ENCODE data around the gene NEK5.
"Not testable (repeated sequence)": the region's sequence is repeated elsewhere in the genome, so short reads cannot be mapped to it uniquely, and the experiment has no call there.

Gene NEK5

DNA sequence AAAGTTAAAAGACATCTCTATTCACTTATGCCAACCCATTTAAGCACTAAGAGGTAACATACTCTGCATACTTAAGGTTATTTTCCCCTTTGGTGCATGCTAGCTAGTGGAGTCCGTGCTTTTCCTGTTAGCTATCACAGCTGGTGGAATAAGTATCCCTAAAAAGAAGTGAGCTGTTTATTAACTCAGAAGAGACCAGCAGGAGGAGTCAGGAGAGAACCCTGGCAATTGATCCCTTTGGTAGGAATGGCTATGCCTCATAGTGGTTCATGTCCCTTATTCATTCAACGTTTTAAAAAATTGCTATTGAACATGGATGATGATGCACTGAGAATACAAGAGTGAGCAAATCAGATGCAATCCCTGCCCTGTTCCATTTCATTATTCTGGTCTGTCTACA is 12.4 kb upstream of the NEK5 start:
- FAIRE-seq: no peak
- DNase-seq (ENCODE audit: insufficient read length, low spot score): no peak

DNA sequence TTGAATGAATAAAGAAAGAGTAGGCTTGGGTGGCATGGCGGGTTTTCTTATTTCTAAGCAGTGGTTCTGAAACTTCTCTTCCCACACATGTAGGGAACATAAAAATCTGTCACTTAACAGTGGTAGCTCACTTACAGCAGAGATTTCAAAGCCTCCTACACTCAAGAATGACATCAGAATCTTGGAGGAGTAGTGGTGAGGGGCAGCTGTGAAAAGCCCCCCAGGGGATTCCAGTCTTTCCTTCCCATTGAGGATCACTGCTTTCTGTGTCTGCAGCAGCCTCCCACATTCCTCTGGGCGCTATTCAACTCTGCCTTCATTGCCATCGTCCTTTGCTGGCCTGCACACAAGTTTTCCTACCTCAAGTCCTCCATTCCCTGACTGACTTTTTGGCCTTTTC is 8.6 kb upstream of the NEK5 start:
- FAIRE-seq: no peak
- no peak for DNase-seq (ENCODE audit: insufficient read length, low spot score)

DNA sequence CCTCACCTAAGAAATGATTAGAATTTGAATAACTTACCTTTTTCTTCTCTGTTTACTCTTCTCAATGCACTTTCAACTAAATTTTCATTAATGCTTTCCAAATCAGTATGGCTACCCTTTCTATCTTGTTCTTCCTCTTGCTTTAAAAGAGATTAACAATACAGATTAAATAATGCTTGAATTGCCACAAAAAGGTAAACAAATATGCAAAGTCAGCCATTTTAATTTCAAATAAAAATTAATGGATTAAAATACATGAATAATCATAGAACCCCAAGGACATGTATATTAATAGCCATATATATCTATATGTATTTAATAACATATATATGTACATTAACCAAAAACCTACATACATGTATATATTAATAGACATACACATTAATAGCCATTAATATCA is 7.9 kb upstream of the NEK5 start:
- DNase-seq (ENCODE audit: insufficient read length, low spot score) (no peak), FAIRE-seq (no peak)

DNA sequence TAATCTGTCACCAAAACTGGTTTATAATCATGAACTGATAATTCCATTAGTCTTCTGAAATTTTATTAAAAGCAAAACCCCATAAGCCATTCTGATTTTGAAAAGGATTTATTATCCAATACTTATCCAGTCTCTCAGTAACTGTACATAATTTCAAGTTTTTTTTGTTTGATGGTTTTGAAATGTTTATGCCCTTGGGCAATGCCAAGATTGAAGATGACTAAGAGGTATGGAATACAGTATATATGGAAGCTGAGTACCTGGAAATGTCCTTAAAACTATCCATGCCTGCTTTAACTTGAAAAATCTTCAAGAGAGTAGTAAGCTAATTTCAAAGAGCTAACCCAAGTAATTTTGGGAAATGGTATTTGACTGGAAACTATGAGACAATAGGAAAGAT is 1.8 kb upstream of the NEK5 start:
- DNase-seq (ENCODE audit: insufficient read length, low spot score): no peak
- no peak for FAIRE-seq

DNA sequence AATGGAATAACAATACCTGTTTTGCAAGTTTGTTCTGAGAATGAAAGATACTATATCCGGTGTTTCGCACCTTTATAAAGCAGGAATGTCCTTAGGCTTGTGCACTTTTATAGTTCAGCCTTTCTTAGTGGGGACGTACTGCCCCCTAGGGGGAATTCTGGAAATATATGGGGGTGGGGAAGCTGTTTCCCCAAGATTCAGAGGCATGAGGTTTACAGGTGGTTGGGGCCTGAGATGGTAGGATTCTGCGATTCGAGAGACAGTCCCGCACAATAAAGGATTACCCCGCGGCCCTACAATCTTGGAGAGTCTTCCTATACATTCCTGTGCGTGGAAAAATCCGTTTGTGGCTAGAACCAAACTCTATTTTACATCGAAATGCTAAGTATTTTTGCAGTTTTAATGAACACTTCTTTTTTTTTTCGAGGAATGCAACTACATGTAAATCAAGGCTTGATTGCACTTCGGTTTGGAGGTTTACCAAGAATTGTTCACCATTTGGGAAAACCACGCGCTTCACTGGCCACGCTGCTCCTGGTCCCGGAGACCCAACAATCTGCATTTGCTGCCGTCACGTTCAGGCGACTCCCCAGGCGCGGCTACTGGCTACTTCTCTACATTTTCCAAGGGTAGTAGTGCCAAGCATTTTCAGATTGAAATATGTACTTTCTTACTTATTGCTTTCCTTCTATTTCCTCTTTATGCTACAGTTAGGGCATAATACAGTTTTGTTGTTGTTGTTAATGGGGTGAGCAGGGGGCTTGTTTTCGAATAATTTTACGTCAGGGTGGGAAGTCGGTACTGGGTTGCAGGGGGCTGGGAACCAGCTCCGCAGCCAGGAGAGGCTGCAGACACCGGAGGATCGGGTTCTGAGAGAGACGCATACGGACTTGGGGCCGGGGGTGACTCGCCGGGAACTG is 830 bp downstream of the NEK5 start:
- FAIRE-seq (peak; percentile 89), DNase-seq (ENCODE audit: insufficient read length, low spot score) (peak; percentile 44)

DNA sequence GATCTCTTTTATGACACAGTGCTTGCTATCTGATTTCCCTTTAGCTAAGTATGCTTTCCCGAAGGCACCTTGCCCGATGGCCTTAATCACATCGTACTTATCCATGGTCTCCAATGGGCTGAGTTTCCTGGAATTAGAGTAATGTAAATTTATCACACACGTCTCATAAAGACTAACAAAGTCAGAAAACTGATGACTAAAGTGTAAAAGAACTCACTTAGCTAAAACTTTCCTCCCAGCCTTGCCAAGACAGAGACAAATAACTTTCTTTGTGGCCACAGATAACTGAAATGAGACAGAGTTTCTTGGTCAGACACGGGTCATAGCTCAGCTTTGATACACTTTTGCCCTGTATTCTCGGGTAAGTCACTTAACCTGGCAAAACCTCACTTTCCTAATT is 1.5 kb downstream of the NEK5 start:
- DNase-seq (ENCODE audit: insufficient read length, low spot score) (no peak), FAIRE-seq (no peak)

DNA sequence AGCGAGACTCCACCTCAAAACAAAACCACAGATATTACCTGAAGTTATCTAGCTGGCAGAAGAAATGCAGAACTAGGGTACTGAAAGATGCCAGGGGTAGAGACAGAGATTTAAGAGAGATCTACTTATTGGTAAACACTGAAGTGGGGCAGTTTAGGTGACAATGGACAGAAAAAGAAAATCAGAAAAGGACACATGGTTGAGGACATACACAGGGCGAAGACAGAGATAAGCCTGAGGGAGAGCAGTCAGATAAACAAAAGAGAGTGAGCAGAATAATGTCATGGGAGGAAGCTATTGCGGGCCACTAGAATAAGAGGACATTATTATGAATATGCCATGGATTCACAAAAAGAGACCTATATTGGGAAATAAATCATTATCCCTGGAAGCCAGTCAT is 3.3 kb downstream of the NEK5 start:
- no peak for DNase-seq (ENCODE audit: insufficient read length, low spot score)
- no peak for FAIRE-seq

DNA sequence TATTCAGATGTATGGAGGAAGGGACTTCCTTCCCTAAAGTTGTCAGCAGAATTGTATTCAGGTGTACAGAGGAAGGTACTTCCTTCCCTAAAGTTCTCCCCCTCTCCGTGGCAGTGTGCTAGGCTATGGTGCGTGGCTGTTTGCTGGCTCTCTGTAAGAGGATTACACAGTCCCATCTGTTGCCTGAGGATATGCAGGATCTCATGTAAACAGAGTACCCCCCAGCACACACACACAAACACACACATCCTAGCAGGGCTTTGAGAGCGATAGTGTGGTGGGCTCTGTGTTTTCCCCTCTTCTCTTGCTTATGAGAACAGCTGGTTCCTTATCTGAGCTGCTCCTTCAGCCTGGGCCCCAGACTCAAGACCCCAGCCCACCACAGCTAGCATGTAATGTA is 10.3 kb downstream of the NEK5 start:
- no peak for FAIRE-seq
- DNase-seq (ENCODE audit: insufficient read length, low spot score): no peak

DNA sequence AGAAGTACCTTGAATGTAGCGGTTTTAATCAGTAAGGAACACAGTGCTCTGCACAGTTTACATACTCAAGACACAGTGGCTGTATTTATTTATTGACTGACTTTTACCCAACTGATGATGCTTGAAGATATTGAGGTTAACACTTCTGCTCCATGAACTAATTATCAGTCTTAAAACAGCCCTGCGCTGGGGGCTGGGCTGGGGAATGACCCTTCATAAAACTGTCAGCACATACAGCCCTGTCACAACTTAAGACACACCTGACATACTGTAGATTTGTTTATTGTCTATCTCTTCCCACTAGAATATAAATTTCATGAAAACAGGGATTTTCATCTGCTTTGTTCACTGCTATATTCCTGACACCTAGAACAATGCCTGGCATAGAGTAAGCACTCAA is 10.8 kb downstream of the NEK5 start:
- FAIRE-seq (no peak), DNase-seq (ENCODE audit: insufficient read length, low spot score) (no peak)

DNA sequence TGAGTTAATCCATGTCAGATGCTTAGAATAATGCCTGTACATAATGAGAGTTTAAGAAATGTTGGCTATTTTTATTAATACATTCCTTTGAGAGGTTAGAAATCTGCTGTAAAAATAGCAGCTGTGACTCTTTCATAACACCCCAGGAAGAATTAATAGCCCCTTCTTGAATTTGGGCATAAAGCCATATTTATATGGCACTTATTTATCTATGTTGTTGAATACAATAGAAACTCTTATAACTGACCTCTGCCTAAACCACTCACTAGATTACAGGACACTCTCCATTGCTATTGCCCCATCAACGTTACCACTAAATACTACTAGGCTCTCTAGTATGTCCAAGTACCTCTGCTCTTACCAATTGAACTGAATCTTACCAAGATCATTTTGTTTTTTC is 16.3 kb downstream of the NEK5 start:
- DNase-seq (ENCODE audit: insufficient read length, low spot score) (no peak), FAIRE-seq (no peak)

DNA sequence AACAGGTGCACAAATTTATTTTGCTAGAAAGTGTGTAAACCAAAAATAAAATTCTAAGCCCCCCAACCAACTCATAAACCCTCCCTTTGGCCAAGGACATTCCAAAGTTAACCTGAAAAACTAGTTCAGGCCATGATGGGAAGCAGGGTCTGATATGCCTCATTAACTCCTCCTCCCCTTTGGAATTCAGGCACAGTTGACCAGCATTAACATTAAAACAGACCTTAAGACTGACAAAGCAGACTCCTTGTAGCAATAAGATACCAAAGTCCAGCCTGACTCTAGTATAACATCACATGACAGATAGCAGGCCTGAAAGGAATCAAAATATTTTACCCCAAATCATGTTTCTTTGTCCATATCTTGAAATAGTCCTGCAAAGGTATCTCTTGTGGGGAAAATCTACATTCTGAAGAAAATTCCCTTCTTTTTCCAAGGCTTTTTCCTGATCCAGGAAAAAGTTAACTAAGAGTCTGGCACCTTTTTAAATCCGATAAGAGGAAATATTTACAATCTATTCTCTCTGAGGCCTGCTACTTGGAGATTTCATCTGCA is 19.7 kb downstream of the NEK5 start:
- DNase-seq (ENCODE audit: insufficient read length, low spot score) (no peak), FAIRE-seq (no peak)

DNA sequence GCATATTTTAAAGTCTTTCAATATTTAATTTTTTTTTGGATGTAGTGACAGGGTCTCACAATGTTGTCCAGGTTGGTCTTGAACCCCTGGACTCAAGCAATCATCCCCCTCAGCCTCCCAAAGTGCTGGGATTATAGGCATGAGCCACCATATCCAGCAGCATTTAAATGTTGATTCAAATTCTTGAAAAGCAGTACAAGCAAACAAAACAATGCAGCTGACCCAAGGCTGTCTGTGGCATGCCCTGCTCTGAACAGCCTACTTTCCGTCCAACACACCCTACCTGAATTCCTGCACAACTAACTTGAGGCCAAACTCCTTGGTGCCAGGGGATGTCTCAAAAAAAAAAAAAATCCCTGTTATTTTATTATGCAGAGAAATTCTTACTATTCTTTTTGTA is 23.0 kb downstream of the NEK5 start:
- DNase-seq (ENCODE audit: insufficient read length, low spot score) (no peak), FAIRE-seq (no peak)

DNA sequence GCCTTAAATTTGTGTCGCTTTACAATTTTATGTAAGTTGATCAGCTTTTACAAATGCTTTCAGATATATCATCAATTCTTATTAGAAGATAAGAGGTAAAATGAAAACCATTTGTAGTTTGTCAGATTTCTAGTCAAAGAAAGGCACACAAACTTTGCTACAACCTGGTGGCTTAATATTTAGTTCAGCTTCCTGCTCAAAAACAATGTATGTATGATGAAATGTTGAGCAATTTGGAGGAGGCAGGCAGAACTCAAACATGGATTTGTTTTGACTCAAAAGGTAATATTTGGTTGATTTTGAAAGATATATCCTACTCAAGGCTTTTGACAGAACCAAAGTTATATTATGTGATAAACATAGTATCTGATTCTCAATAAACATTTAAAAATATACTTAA is 24.2 kb downstream of the NEK5 start:
- DNase-seq (ENCODE audit: insufficient read length, low spot score): no peak
- FAIRE-seq: no peak

DNA sequence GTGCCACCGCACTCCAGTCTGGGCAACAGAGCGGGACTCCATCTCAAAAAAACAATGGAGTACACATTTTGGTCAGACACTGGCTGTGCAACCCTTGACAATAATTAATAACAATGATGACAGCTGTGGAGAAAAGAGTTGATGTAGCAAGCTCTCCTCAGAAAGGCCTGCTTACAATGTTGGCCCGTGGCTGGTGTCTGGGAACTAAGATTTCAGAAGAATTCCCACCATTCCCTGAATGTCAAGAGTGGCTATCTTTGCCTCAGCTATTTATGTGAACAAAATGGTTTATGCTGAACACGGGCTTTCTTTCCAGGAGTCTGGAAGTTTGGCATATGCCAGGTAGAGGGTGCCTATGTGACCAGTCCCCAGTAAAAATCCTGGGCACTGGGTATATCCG is 25.5 kb downstream of the NEK5 start:
- no peak for DNase-seq (ENCODE audit: insufficient read length, low spot score)
- FAIRE-seq: no peak

DNA sequence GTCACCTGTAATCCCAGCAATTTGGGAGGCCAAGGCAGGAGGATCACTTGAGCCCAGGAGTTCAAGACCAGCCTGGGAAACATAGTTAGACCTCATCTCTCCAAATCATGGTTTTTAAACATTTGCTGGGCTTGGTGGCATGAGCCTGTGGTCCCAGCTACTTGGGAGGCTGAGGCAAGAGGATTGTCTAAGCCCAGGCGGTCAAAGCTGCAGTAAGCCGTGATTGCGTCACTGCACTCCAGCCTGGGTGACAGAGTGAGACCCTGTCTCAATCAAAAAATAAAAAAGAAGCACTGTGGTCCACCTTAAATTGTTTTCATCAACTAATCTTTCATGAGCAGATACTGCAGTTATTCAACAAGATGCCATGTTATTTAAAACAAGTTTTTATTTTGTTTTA is 26.4 kb downstream of the NEK5 start:
- not testable (repeated sequence) for FAIRE-seq; DNase-seq (ENCODE audit: insufficient read length, low spot score)

DNA sequence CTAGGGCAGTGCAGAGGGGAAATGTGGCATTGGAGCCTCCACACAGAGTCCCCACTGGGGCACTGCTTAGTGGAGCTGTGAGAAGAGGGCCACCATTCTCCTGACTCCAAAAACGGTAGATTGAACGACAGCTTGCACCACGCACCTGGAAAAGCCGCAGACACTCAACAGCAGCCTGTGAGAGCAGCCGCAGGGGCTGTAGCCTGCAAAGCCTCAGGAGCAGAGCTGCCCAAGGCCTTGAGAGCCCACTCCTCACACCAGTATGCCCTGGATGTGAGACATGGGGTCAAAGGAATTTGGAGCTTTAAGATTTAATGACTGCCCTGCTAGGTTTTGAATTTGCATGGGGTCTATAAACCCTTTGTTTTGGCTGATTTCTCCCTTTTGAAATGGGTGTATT is 31.7 kb downstream of the NEK5 start:
- FAIRE-seq: no peak
- DNase-seq (ENCODE audit: insufficient read length, low spot score): no peak

DNA sequence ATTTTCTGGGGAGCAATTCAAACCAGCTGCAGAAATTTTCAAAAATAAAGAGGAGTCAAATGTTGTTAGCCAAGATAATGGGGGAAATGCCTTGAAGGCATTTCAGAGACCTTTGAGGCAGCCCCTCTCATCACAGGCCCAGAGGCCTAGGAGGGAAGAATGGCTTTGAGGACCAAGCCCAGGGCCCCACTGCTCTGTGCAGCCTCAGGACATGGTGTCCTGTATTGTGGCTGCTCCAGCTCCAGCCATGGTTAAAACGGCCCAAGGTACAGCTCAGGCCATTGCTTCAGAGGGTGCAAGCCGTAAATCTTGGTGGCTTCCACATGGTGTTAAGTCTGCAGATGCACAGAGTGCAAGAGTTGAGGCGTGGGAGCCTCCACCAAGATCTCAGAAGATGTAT is 32.1 kb downstream of the NEK5 start:
- FAIRE-seq (no peak), DNase-seq (ENCODE audit: insufficient read length, low spot score) (no peak)

DNA sequence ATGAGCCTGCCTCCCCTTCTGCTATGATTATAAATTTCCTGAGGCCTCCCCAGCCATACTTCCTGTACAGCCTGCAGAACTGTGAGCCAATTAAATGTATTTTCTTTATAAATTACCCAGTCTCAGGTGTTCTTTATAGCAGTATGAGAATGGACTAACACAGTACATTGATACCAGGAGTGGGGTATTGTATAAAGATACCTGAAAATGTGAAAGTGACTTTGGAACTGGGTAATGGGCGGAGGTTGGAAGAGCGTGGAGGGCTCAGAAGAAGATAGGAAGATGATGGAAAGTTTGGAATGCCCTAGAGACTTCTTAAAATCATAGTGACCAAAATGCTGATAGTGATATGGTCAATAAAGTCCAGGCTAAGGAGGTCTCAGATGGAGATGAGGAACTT is 32.8 kb downstream of the NEK5 start:
- DNase-seq (ENCODE audit: insufficient read length, low spot score) (no peak), FAIRE-seq (no peak)

DNA sequence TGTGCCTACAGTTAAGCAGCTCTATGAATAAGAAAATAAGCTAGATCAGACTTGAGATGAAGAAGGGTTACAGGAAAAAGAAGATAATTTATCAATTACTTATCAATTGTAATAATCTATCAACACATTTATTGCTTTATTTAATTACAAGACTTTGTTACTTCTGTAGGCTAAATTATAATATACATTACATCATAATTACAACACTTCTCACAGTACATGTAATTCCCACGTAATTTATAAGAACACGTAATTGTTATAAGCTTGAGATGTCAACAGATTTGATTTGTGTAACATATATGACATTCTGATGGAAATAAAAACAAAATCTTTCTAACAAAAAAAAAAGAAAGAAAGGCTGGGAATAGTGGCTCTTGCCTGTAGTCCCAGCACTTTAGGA is 36.8 kb downstream of the NEK5 start:
- FAIRE-seq (no peak), DNase-seq (ENCODE audit: insufficient read length, low spot score) (no peak)

DNA sequence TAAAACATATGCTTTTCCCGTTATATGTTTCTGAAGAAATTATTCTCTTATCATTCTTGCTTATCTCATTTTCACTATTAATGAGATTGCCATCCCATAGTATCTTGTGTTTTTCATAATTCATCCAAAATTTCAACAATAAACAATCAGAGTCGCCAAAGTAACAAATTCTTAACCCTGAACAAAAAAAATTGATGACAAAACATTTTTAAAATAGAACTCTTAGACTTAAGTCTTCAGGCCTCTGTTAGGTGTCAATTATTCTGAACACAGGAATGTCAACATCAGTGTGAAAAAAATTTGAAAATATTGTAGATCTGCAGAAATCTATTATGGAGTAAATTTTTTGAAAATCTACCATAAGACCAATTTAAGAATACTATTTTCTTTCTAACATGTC is 37.4 kb downstream of the NEK5 start:
- FAIRE-seq (no peak), DNase-seq (ENCODE audit: insufficient read length, low spot score) (no peak)

DNA sequence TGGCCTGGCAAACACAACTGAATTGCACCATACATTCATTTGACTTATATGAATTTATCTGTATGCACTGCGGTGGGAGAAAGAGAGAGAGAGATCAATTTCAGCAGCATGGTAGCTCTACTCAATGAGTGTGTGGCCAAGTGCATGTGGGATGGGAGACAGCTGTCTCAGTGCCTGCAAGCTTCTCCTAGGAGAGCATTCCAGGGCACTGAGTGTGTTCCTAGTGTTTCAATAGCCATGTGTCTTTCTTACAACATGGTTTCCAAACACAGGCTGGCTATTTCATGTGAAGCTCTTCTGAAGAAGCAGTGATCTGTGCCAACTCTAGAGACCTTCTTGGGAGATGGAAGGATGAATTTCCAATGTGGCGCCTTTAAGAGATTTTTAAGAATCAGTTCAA is 43.5 kb downstream of the NEK5 start:
- DNase-seq (ENCODE audit: insufficient read length, low spot score) (no peak), FAIRE-seq (no peak)

DNA sequence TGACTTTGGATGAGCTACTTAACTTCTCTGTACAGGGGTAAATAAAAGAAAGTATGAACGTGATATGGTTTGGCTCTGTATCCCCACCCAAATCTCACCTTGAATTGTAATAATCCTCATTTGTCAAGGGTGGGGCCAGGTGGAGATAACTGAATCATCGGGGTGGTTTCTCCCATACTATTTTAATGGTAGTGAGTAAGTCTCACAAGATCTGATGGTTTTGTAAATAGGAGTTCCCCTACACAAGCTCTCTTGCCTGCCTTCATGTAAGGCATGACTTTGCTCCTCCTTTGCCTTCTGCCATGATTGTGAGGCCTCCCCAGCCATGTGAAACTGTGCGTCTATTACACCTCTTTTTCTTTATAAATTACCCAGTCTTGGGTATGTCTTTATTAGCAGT is 43.9 kb downstream of the NEK5 start:
- not testable (repeated sequence) for DNase-seq (ENCODE audit: insufficient read length, low spot score); FAIRE-seq

DNA sequence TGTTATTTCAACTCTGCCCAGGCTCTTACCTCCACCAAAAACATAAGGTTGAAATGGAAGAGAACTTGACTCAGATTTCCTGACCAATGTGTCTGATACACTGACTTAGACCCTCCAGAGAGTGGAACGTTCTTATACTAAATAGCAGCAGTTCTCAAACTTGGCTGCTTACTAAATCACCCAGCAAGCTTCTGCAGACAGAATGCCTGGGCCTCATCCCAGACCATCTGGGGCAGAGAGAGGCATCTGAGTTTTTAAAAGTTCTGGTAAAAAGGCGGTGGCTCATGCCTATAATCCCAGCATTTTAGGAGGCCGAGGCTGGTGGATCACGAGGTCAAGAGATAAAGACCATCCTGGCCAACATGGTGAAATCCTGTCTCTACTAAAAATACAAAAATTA is 46.3 kb downstream of the NEK5 start:
- FAIRE-seq (no peak), DNase-seq (ENCODE audit: insufficient read length, low spot score) (no peak)

All from GM19239 (cell line).